ENCODE measurements around the gene SDCCAG8.

- no peak for TF ChIP-seq POLR2AphosphoS5 (IDR thresholded peaks at IDR 0.05)
- TF ChIP-seq CTCF (IDR thresholded peaks at IDR 0.05) = no peak
These were observed 235.2 kb downstream of the SDCCAG8 start for GRCh38 chr1:243490748-243491686.
